ENCODE results near the gene TNFRSF6B.
A peak's percentile ranks its signal among the peaks of the same experiment; 100 is the strongest.
"Not testable (repeated sequence)": the region's sequence is repeated elsewhere in the genome, so short reads cannot be mapped to it uniquely, and the experiment has no call there.

TNFRSF6B gene

GRCh38 chr20:63712191-63712590 lies 15.7 kb downstream of the TNFRSF6B start:
- no peak for DNase-seq

GRCh38 chr20:63714858-63715257 lies 18.4 kb downstream of the TNFRSF6B start:
- no peak for DNase-seq

GRCh38 chr20:63718996-63719395 lies 22.5 kb downstream of the TNFRSF6B start:
- DNase-seq: no peak

GRCh38 chr20:63722967-63723622 lies 26.6 kb downstream of the TNFRSF6B start:
- not testable (repeated sequence) for DNase-seq

- DNase-seq: not testable (repeated sequence)
These were observed 33.8 kb downstream of the TNFRSF6B start for GRCh38 chr20:63730189-63730733.

GRCh38 chr20:63731410-63731809 lies 35.0 kb downstream of the TNFRSF6B start:
- DNase-seq: no peak

- no peak for DNase-seq
These were observed 36.0 kb downstream of the TNFRSF6B start for GRCh38 chr20:63732118-63733095.

GRCh38 chr20:63733117-63733516 lies 36.7 kb downstream of the TNFRSF6B start:
- DNase-seq: no peak

GRCh38 chr20:63733579-63734081 lies 37.2 kb downstream of the TNFRSF6B start:
- no peak for DNase-seq

- DNase-seq: no peak
These were observed 37.9 kb downstream of the TNFRSF6B start for GRCh38 chr20:63734111-63734945.

GRCh38 chr20:63734946-63735858 lies 38.8 kb downstream of the TNFRSF6B start:
- no peak for DNase-seq

- DNase-seq: no peak
These were observed 39.6 kb downstream of the TNFRSF6B start, which contains the start of gene LIME1 for GRCh38 chr20:63735859-63736718. Gene LIME1, plus strand, starts transcription at chr20:63736664. Its CDS starts 886 bp downstream, at chr20:63737550.

GRCh38 chr20:63736893-63737694 lies 40.6 kb downstream of the TNFRSF6B start:
- DNase-seq: no peak

GRCh38 chr20:63737695-63737944 lies 41.2 kb downstream of the TNFRSF6B start:
- no peak for DNase-seq

- DNase-seq: peak; percentile 19
These were observed 41.7 kb downstream of the TNFRSF6B start for GRCh38 chr20:63737945-63738686.

- peak; percentile 35 for DNase-seq
These were observed 42.3 kb downstream of the TNFRSF6B start for GRCh38 chr20:63738687-63739129.

- peak; percentile 84 for DNase-seq
These were observed 42.9 kb downstream of the TNFRSF6B start, which contains the start of gene SLC2A4RG for GRCh38 chr20:63739130-63740069. Gene SLC2A4RG, plus strand, starts transcription at chr20:63739776. Its CDS starts 137 bp downstream, at chr20:63739913.

Measured in NCI-H69 (cell line).